Uterus (tissue), 4 donors: ENCODE results near the gene CST6. TPM values are rescaled to one million over a fixed set of nuclear protein-coding genes. Genes with fewer than 3 reads are reported as not detected.
"Not testable (repeated sequence)": the region's sequence is repeated elsewhere in the genome, so short reads cannot be mapped to it uniquely, and the experiment has no call there.

Experiments used
- DNase-seq, 2 donors: peaks; one replicate each; pipeline ENCODE4 v3.0.0-alpha.2; 2019 to 2020
- H3K27ac ChIP-seq, 2 donors: fragments of 200-600 bp; sonication (generic); 1 replicate in 1 of 2; 2 replicates in 1 of 2; pipeline ENCODE4 v1.5.1; 2016 to 2018
- H3K27me3 ChIP-seq, 2 donors: fragments of 200-600 bp; sonication (generic); one replicate each; pipeline ENCODE4 v1.5.1; 2018 to 2019; ENCODE audit warnings: control low read depth in 1 of 2
- H3K36me3 ChIP-seq, 2 donors: fragments of 200-600 bp; sonication (generic); one replicate each; pipeline ENCODE4 v1.5.1; 2019; ENCODE audit warnings: control low read depth in 1 of 2
- H3K4me1 ChIP-seq, 2 donors: fragments of 200-600 bp; sonication (generic); one replicate each; pipeline ENCODE4 v1.5.1; 2018 to 2019; ENCODE audit warnings: control low read depth in 1 of 2
- H3K4me3 ChIP-seq, 2 donors: fragments of 200-600 bp; sonication (generic); 1 replicate in 1 of 2; 2 replicates in 1 of 2; pipeline ENCODE4 v1.5.1; 2018 to 2019; ENCODE audit warnings: mild to moderate bottlenecking in 1 of 2
- H3K9me3 ChIP-seq, 2 donors: fragments of 200-600 bp; sonication (generic); one replicate each; pipeline ENCODE4 v1.5.1; 2019; ENCODE audit warnings: control low read depth in 1 of 2
- CTCF ChIP-seq, 4 experiments: fragments of 200-600 bp in 2 of 4; fragments of 450-650 bp in 2 of 4; sonication (generic) in 2 of 4; IDR thresholded peaks; one replicate each; pipeline ENCODE4 v1.5.1; 2016 to 2019; ENCODE audit warnings: antibody characterized with exemption in 4 of 4, mild to moderate bottlenecking in 2 of 4, moderate library complexity in 1 of 4
- POLR2A ChIP-seq, 2 donors: fragments of 450-650 bp; IDR thresholded peaks; one replicate each; pipeline ENCODE4 v1.6.1; 2016; ENCODE audit warnings: antibody characterized with exemption in 2 of 2, mild to moderate bottlenecking in 1 of 2, moderate library complexity in 1 of 2
- intact Hi-C: fragments of 100-400 bp; cut with DNase I; formaldehyde crosslinking; loops from one replicate; pipeline ENCODE4 v1.15.1; 2023; ENCODE audit warnings: low total_unique reads
- total RNA-seq, 4 donors: library from RNA; depleted of rRNA in 3 of 4; stranded (reverse); fragments of >200 nt in 3 of 4; gene quantifications; one replicate each; pipeline versions ENCODE4 v1.1.0 to v1.2.4, GENCODE V29; 2014 to 2023
- donor health status: DM: yes; HTN: yes; CAD: no.

The CST6 gene
- total RNA-seq, 4 donors from 2014 or later, result 0.59 TPM; not detected in 3

GRCh38 chr11:66006891-66007176 lies 5.0 kb upstream of the CST6 start:
- DNase-seq, result no peak
- Histone ChIP-seq H3K27ac (no peak overlapping the region), H3K4me1 (peaks cover 3 to 10% of the 10 kb centered on the region in 2 donors), H3K9me3 (no peaks in the 10 kb centered on the region), H3K27me3 (no peaks in the 10 kb centered on the region), H3K36me3 (no peaks in the 10 kb centered on the region), H3K4me3 (no peak overlapping the region)
- intact Hi-C loops, result no loop called here
- no peak for TF ChIP-seq CTCF (IDR thresholded peaks at IDR 0.05)

- no peak for TF ChIP-seq CTCF (IDR thresholded peaks at IDR 0.05)
- no peak for TF ChIP-seq POLR2A (IDR thresholded peaks at IDR 0.05)
Observed at GRCh38 chr11:66007201-66007634, 4.6 kb upstream of the CST6 start.

GRCh38 chr11:66008095-66008467 lies 3.7 kb upstream of the CST6 start:
- Histone ChIP-seq H3K9me3 (no peaks in the 10 kb centered on the region), H3K36me3 (no peaks in the 10 kb centered on the region), H3K4me1 (peaks cover 3 to 9% of the 10 kb centered on the region in 2 donors), H3K27ac (no peak overlapping the region), H3K4me3 (no peak overlapping the region), H3K27me3 (peaks cover 0 to 9% of the 10 kb centered on the region in 2 donors)
- DNase-seq, result no peak
- intact Hi-C loops, result no loop called here
- TF ChIP-seq CTCF (IDR thresholded peaks at IDR 0.05) (no peak), POLR2A (IDR thresholded peaks at IDR 0.05) (no peak)

More at GRCh38 chr11:66007201-66007634, 4.6 kb upstream of the CST6 start:
- Histone ChIP-seq H3K4me3 (no peak overlapping the region), H3K36me3 (no peaks in the 10 kb centered on the region), H3K27me3 (peaks cover 0 to 3% of the 10 kb centered on the region in 2 donors), H3K9me3 (no peaks in the 10 kb centered on the region), H3K4me1 (peaks cover 3 to 13% of the 10 kb centered on the region in 2 donors), H3K27ac (no peak overlapping the region)
- intact Hi-C loops, result no loop called here
- no peak for DNase-seq

- H3K9me3 ChIP-seq, result no peaks in the 10 kb centered on the region
- TF ChIP-seq CTCF (IDR thresholded peaks at IDR 0.05) (no peak), POLR2A (IDR thresholded peaks at IDR 0.05) (no peak)
- no peaks in the 10 kb centered on the region for H3K36me3 ChIP-seq
- no peak for DNase-seq
- H3K27me3 ChIP-seq, result peaks cover 0 to 14% of the 10 kb centered on the region in 2 donors
- intact Hi-C loops, result no loop called here
- no peak overlapping the region for H3K27ac ChIP-seq
- peaks cover 0 to 4% of the 10 kb centered on the region in 2 donors for H3K4me1 ChIP-seq
- H3K4me3 ChIP-seq, result no peak overlapping the region
Observed at GRCh38 chr11:66008468-66009101, 3.2 kb upstream of the CST6 start.

- peaks cover 0 to 19% of the 10 kb centered on the region in 2 donors for H3K27me3 ChIP-seq
- H3K36me3 ChIP-seq, DNase-seq, intact Hi-C loops, H3K4me1 ChIP-seq, H3K27ac ChIP-seq, H3K9me3 ChIP-seq, H3K4me3 ChIP-seq: not testable (repeated sequence)
Observed at GRCh38 chr11:66010036-66010435, 1.8 kb upstream of the CST6 start.
